ENCODE measurements around the gene ATCAY. TPM values are rescaled to one million over a fixed set of nuclear protein-coding genes. Genes with fewer than 3 reads are reported as not detected.
"Not testable (repeated sequence)": the region's sequence is repeated elsewhere in the genome, so short reads cannot be mapped to it uniquely, and the experiment has no call there.

ATCAY gene
- total RNA-seq, 4 donors from 2014 or later: not detected

GRCh38 chr19:3879656-3880055, 829 bp upstream of the ATCAY start:
- no peak for TF ChIP-seq POLR2A (IDR thresholded peaks at IDR 0.05)
- no peak for TF ChIP-seq POLR2AphosphoS5 (IDR thresholded peaks at IDR 0.05)
- TF ChIP-seq CTCF (IDR thresholded peaks at IDR 0.05): no peak
- TF ChIP-seq EP300 (IDR thresholded peaks at IDR 0.05): no peak
- DNase-seq (ENCODE audit: low spot score in 2 of 2): no peak

GRCh38 chr19:3881272-3882040, 971 bp downstream of the ATCAY start:
- TF ChIP-seq EP300 (IDR thresholded peaks at IDR 0.05) (no peak), POLR2A (IDR thresholded peaks at IDR 0.05) (no peak), POLR2AphosphoS5 (IDR thresholded peaks at IDR 0.05) (no peak), CTCF (IDR thresholded peaks at IDR 0.05) (no peak)
- Histone ChIP-seq H3K27ac (no peak overlapping the region), H3K4me3 (no peak overlapping the region), H3K27me3 (peaks cover 76% of the 10 kb centered on the region), H3K9me3 (no peaks in the 10 kb centered on the region), H3K4me1 (peaks cover 3% of the 10 kb centered on the region), H3K36me3 (no peaks in the 10 kb centered on the region)
- no peak for DNase-seq (ENCODE audit: low spot score in 2 of 2)
- 2% methylated on average over 31 of the region's 31 CpGs for WGBS

More at GRCh38 chr19:3879656-3880055, 829 bp upstream of the ATCAY start:
- Histone ChIP-seq H3K4me1 (peaks cover 3% of the 10 kb centered on the region), H3K36me3 (no peaks in the 10 kb centered on the region), H3K4me3 (no peak overlapping the region), H3K9me3 (no peaks in the 10 kb centered on the region), H3K27ac (no peak overlapping the region), H3K27me3 (peaks cover 71% of the 10 kb centered on the region)
- WGBS: 57% methylated on average over 12 of the region's 12 CpGs

GRCh38 chr19:3882041-3882384, 1.5 kb downstream of the ATCAY start:
- H3K27ac ChIP-seq: no peak overlapping the region
- H3K4me1 ChIP-seq: peaks cover 3% of the 10 kb centered on the region
- TF ChIP-seq POLR2AphosphoS5 (IDR thresholded peaks at IDR 0.05) (no peak), CTCF (IDR thresholded peaks at IDR 0.05) (no peak), POLR2A (IDR thresholded peaks at IDR 0.05) (no peak), EP300 (IDR thresholded peaks at IDR 0.05) (no peak)
- H3K4me3 ChIP-seq: no peak overlapping the region
- no peaks in the 10 kb centered on the region for H3K9me3 ChIP-seq
- H3K36me3 ChIP-seq: no peaks in the 10 kb centered on the region
- H3K27me3 ChIP-seq: peaks cover 76% of the 10 kb centered on the region
- WGBS: 26% methylated on average over 6 of the region's 6 CpGs
- no peak for DNase-seq (ENCODE audit: low spot score in 2 of 2)

GRCh38 chr19:3890591-3890990, 10.1 kb downstream of the ATCAY start:
- TF ChIP-seq POLR2A (IDR thresholded peaks at IDR 0.05): no peak
- H3K4me1 ChIP-seq: no peaks in the 10 kb centered on the region
- H3K36me3 ChIP-seq: no peaks in the 10 kb centered on the region
- DNase-seq (ENCODE audit: low spot score in 2 of 2): no peak
- H3K27ac ChIP-seq: no peak overlapping the region
- H3K4me3 ChIP-seq: no peak overlapping the region
- peaks cover 17% of the 10 kb centered on the region for H3K27me3 ChIP-seq
- WGBS: 84% methylated on average over 17 of the region's 17 CpGs
- no peaks in the 10 kb centered on the region for H3K9me3 ChIP-seq

- TF ChIP-seq POLR2AphosphoS5 (IDR thresholded peaks at IDR 0.05): no peak
- TF ChIP-seq POLR2A (IDR thresholded peaks at IDR 0.05): no peak
- TF ChIP-seq CTCF (IDR thresholded peaks at IDR 0.05): no peak
- no peak for TF ChIP-seq EP300 (IDR thresholded peaks at IDR 0.05)
- Histone ChIP-seq H3K27ac (no peak overlapping the region), H3K9me3 (no peaks in the 10 kb centered on the region), H3K36me3 (no peaks in the 10 kb centered on the region), H3K27me3 (peaks cover 17% of the 10 kb centered on the region), H3K4me3 (no peak overlapping the region), H3K4me1 (no peaks in the 10 kb centered on the region)
- DNase-seq (ENCODE audit: low spot score in 2 of 2): no peak
- WGBS: 48% methylated on average over 11 of the region's 12 CpGs
These were observed 13.2 kb downstream of the ATCAY start for GRCh38 chr19:3893509-3894179.

GRCh38 chr19:3894959-3895358, 14.5 kb downstream of the ATCAY start:
- H3K4me1 ChIP-seq; DNase-seq (ENCODE audit: low spot score in 2 of 2); H3K36me3 ChIP-seq; H3K9me3 ChIP-seq; H3K27ac ChIP-seq; H3K4me3 ChIP-seq: not testable (repeated sequence)
- H3K27me3 ChIP-seq: peaks cover 17% of the 10 kb centered on the region
- WGBS: 69% methylated on average over 5 of the region's 5 CpGs

Measured in suprapubic skin (tissue), 4 donors.